T1000 (cell line): ENCODE results near the gene SESN3.
"Not testable (repeated sequence)": the region's sequence is repeated elsewhere in the genome, so short reads cannot be mapped to it uniquely, and the experiment has no call there.

ENCODE experiments used
- DNase-seq: peaks from one replicate; lab custom pipeline; 2025; ENCODE audit warnings: mixed read lengths; lab: John Stamatoyannopoulos, UW

The SESN3 gene

DNA sequence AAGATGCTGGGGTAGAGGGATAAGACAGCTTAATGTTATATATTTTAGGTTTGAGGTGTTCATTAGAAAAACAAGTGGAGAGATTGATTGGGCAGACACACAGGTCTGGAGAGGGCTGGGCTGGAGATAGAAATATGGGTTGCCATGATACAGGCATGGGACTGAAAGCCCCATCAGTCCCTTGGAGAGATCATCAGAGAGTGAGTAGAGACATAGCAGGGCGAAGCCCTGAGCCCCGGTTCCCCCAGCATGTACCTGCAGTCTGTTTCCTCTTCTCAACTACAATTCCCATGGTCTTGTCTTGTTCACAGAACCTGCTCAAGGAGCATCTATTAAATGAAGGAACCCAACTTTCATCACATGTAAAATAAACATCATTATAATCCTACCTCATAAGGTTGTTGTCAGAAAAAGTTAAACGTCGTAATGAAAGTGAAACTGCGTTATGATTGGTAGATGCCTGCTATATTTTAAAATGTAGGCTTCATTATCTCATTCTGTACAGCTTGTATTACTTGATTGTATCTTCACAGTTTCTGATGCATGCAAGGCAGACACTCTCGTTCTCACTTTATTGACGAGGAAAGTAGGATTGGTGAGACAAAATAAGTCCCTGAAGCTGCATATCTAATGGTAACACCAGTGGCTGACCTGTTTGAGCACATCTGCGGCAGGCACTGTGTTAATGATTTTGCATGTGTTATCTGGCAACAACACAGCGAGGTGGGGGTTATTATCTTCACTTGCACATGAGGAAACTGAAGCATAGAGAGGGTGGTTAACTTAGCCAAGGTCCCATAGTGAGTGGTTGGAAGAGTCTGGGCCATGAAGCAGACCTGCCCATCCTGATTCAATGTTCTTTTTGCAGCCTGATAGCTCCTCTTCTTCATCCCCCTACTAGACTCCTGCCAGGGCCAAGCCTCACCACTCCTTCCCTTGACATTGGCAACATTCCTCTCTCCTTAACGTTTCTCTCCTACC lies 77.8 kb downstream of the SESN3 start:
- DNase-seq = no peak

DNA sequence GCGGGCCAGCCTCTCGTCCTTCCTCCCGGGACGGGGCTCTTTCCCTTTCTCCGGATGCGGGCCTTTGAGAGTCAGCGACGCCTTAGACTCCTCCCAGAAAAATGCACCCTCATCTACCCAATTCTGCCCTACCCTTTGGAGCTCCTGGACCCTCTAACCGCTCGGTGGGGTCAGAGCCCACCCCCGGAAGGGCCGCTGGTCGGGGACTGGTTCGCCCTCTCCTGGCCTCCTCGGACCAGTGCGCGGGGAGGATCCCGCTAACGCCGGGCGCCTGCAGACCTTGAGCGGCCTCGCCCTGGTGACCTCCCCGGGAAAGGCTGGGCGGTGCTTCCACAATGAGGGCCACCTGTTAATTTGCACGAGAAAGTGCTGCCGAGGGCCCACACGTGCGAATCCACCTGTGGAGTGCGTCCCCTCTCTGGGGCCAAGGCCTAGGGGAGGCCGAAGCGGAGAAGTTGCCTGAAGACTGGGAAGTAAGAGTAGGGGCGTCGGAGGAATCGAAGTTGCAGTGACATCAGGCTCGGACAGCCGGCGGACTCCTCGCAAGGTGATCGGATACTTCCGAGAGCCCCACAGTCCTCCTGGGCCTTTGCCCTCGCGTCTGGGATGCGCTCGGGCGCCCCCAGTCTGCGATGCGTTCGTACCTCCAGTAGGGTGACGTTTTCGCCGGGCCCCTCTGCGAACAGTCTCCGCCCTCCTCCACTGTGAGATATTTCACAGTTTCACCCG lies 79.9 kb downstream of the SESN3 start:
- peak; percentile 42 for DNase-seq

DNA sequence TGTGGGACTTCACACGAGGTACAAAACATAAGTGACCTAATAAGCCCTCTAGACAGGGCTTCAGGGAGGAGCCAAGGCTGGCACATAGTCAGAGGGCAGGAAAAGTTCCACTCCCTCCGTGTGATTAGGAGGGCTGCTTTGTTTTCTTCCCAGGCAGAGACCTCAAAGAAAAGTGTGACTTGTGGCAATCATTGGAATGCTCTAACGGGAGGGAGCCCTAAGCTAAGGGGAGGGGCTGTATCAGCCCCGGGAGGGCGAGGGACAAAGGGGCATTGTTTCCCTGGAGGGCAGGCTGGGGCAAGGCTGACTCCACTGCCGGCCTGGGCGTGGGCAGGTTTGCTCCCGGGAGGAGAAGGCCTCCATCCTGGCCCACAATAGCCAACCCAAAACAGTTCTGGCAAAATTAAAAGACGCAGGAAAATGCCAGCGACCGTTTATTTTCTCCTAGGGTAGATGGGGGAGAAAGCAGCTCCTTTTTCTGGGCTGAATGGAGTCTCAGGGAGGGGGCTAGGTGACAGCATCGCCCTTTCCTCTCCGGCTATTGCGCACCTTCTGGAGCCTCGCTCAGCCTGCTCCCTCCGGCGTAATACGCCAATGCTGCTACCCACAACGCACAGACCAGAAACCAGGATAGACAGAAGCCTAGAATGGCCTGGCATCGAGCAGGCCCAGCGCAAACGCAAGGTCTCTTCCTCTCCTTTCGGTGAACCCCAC lies 81.2 kb downstream of the SESN3 start:
- DNase-seq = peak; percentile 11

DNA sequence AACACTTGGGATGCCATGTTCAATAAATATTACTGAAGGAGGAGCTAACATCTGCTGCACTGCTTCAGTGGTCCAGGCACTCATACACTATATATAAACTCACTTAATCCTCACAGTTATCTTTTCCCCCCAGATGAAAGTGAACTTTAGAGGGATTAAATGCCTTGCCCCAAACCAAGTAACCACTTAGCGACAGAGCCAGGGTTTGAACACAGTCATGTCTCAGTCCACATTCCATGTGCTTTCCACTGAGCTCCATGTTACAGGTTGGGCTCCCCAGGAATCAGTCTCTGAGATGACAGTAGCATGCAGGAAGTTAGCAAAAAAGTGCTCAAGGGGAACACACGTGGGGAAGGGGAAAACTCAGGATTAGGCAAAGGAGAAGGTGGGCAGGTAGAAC lies 82.1 kb downstream of the SESN3 start:
- no peak for DNase-seq

DNA sequence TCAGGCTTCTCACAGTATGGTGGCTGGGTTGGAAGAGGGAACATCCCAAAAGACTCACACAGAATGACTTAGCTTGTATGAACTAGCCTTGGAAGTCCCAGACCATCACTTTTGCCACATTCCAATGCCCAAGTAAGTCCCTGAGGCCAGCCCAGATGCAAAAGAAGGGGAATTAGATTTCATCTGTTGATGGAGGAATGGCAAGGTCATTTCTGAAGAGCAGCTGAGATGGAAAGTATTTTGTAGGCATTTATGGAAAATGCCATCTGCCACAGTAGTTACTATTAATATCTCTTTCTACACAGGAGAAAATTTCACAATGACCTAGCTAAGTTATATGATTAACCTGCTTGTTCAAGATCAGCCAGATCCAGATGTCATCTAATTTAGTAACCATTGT lies 82.6 kb downstream of the SESN3 start:
- DNase-seq = no peak

DNA sequence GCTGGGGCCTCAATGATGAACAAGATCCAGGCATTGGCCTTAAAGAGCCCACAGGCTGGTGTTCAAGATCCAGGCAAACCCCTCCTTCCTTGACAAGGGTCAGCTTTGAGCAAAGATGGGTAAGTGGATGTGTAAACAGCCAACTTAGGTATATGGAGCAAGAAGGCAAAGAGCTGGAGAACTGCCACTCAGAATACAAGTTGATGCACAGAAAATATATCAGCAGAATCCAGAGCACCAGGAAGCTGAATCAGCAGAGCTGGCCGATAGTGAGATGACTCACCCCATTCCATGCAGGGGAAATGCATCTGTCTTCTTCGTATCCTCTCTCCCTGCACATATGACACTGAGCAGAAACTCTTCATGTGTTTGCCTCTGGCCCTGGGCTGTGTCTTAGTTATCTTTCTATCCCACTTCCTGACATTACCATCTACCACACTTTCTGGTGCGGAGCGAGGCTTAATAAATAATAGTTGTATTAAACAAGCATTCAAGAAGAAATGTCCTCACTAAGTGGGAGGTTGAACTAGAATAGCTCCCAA lies 83.6 kb downstream of the SESN3 start:
- DNase-seq = no peak

DNA sequence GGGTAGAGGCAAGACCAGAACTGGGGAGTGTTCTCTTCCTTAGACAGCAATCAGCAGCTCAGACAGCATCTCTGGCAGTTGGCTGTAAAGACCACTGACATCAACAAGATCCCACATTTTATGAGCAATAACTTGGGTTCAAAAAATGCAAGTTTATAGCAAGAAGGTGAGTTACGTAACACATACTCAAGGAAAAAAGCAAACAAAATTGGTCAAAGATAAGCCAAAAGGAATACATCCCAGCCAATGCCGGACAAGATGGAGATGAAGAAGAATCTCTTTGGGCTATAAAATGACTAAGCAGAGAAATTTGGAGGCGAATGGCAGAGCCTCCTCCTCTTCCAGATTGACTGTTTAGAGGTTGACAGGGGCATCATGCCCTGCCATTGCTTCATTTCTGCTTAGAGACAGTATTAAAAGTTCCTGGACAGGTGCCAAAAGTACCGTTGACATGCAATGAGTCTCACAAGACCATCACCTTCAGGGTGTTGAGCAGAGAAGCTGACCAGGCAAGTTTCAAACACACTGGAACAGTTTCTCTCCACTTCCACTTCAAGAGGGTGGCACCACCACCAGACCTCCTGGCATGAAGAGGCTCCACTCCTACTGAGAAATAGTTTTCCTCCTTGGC lies 85.5 kb downstream of the SESN3 start:
- DNase-seq = no peak

DNA sequence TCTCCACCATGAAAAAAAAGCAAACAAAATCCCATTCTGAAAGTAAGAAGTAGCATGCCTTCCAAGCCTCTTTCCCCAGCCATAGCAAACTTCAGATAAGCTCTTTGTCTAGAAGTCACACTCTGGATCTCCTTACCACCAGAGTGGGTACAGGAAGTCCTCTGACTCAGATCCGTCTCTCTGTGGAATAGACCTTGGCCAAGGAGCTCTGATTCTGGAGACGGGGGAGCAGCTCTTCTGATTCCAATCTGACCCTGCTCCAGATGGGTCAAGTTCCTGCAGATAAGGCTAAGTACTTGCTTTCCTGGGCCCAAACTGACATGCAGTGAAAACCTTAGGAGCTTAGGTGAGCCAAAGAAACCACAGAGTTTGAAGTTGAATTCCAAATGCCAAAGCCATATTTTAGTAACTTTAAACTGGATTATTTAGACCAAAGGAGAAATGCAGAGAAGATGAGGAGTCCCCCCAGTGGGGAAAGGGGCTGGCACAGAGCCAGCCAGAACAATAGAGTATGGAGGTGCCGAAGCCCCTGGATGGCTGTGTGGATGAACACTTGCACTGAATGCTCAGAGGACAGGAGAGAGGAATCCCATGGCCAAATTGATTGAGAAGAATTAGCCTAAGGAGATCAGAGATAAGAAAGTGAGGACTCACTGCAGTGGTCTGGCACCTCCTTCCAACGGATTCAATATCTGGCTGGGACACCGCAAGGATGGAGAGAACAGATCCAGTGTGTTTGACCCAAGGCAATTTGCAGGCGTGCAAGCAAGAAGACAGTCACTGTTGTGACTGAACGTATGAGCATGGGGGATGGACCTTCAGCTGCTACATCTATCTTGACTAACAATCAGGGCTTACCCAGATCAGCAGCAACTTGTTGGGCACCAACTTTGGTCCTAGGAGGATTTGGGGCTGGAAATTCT lies 86.4 kb downstream of the SESN3 start:
- DNase-seq = no peak

DNA sequence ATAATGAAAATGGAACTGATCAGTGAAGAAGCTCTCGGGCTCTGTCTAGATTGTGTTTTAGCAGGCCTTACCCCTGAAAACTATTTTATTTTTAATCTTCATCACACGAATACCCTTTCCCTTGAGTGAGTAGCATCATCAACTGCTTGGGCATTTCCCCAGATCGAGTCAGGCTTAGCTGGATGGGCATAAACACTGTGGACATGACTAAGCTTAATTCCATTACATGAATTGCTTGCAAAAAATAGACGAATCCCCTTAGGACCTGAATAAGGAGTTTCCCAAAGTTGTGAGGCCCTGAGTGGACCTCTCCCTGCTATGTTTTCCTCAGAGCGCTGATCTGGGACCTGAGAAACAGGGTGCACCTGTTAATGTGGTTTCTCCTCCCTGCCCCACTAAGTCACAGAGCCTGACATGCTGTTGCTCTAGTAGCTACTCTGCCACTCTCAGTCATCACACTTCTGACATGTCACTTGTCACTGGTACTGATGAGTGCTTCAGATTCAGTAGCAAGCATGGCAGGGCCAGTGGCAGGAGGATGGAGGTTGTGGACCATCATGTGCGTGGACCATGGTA lies 87.8 kb downstream of the SESN3 start:
- no peak for DNase-seq

DNA sequence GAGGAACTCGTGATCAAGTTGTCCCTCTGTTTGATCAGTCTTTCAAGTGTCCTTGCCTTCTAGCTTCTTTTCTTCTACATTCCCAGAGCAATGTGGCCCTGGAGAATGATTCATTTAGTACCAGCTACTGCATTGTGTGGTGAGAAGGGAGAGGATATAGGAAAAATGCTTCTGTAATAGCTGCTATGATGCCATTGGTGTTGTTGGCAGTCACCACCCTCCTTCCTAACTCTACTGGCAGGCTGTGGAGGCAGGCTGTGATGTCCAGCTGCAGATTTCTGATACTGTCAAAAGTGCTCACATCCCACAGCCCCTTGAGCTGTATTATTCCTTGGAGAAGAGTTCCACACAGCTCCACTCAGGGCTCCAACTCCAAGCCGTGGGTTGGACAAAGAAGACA lies 88.6 kb downstream of the SESN3 start:
- DNase-seq = no peak

DNA sequence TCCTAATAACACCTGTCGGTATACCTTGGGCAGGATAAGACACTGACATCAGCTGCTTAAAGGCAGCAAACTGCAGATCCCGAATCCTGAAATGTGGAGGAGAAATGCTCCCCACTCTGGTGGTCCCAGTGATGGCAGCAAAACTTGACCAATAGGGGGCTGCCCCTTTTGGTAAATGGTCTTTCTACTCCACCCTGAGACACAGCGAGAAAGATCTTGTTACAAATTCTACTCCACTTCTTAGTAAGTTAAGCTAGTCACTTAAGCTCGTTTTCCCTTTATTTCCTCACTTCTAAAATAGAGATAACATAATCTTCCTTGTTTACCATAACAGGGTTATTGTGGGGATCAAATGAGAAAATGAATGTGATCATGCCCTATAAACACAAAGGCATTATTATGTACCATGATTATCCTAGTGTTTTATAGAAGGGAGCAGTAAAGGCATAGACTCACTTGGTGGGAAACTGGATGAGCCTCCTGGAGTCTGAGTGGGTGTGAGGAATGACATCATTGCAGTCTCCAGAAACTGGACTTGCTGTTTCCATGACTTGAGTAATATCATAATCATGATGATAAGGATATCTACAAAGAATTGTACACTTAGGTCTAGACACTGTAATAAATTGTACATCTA lies 90.5 kb downstream of the SESN3 start:
- no peak for DNase-seq

DNA sequence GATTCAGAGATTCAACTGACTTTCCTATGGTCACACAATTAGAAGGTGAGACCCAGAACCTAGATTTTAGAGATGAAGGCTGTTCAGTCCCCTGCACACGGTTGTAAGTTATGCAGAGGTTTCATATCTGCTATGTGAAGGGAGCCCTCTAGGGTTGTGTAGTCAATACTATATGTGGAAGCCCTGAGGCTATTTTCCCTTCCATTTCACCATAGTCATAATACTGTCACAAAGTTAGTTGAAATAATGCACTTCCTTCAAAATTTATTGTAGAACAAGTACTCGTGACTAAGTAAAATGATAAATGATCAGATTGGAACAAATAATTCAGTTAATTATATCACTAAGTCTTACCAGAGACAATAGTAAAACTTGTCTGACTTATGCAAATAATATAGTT lies 92.6 kb downstream of the SESN3 start:
- DNase-seq = no peak

DNA sequence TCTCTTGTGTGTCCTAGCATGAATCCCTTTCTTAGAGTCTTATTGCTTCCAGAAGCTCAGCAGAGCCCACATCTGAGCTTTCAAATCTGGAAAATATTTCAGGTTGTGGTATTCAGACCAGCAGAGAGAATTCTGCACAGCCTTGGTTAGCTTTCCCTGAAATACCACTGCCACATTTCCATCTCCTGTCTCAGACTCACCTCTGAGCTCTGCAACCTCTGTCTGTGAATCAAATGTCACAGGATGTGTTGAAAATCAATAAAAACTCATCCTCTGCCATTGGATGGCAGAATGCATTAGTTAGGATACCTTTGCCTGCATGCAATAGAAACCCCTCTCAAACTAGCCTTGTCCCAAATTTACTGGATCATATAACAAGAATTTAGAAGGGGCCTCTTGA lies 93.7 kb downstream of the SESN3 start:
- DNase-seq = no peak

DNA sequence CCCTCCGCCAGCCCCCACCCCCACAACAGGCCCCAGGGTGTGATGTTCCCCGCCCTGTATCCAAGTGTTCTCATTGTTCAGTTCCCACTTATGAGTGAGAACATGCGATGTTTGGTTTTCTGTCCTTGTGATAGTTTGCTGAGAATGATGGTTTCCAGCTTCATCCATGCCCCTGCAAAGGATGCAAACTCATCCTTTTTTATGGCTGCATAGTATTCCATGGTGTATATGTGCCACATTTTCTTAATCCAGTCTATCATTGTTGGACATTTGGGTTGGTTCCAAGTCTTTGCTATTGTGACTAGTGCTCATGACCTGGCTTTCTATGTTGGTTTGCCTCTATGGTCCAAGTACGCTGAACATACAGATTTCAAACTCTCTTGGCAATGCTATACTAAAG lies 94.3 kb downstream of the SESN3 start:
- not testable (repeated sequence) for DNase-seq

DNA sequence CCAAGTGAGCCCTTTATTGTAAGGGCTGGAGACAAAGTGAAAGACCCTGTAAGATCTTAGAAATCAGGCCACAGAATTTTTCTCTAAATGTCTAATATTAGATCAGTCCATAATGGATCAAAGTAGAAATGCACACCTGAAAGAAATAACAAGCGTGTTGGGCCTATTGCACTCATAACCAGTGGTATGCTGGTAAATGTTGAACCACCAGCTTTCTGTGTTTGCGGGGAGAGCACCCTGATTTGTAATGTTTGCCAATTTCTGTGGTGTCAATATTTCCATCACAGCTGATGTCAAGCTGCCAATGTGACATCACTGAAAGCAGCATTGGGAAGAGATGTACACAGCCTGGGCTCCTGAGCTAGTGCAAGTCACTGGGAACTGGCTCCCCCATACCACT lies 95.1 kb downstream of the SESN3 start:
- DNase-seq = no peak

DNA sequence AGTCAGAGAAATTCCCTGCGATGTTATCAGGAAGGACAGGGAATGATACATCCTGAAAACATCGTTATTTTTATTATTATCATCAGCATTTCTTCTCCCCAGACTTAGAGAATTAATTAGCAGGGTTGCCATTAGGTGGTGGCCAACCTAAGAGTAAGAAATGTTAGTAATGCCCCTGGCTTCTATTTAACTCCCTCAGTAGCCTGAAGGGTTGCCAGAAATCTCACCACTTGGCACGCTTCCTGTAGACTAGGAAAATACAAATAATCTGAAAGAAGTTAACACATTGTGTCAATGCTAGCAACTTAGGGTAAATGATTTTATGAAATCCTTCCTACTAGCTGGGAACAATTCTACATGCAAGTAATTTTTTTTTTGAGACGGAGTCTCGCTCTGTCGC lies 95.8 kb downstream of the SESN3 start:
- no peak for DNase-seq

DNA sequence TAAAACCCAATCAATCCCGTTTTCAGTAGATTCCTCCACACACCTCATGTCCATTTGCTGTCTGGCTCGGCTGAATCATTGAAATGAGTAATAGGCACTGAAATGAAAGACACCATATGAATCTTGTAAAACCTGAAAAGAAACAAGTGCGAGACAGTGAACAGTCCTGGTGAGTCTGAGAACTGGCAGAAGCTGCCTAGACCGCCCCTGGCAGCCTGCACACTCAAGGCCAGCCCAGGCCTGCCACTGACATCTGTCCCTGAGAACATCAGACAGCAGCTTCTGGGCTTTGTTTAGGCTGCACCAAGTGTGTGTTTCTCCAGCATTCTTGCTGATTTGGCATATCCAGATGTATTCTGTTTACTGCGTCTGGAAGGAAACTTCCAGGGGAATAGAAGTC lies 96.5 kb downstream of the SESN3 start:
- DNase-seq = peak; percentile 10

DNA sequence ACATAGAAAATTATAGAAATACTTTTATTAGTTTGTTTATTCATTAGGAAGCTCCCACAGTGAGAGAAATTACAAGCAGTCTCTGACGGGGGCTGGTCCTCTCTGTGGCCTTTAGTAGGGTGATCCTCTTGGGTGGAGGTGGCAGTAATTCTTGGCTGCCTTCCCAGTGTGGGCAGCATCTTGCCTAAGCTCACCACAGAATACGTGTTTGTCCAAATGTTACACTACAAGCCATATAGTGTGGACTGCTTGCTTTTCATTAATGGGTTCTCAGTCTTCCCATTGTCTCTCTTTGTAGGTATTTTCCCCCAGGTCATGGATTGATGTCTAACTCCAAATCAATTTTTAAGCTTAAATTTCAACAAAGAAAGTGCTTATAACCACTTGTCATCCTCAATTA lies 98.0 kb downstream of the SESN3 start:
- no peak for DNase-seq

DNA sequence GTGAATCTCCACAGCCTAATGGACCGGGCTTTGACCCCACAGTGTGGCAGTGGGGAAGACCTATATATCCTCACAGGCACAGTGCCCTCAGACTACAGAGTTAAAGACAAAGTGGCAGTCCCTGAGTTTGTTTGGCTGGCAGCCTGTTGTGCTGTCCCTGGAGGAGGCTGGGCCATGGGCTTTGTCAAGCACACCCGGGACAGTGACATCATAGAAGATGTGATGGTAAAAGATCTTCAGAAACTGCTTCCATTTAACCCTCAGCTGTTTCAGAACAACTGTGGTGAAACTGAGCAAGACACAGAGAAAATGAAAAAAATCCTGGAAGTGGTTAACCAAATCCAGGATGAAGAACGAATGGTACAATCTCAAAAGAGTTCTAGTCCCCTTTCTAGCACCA lies 102.4 kb downstream of the SESN3 start:
- no peak for DNase-seq

DNA sequence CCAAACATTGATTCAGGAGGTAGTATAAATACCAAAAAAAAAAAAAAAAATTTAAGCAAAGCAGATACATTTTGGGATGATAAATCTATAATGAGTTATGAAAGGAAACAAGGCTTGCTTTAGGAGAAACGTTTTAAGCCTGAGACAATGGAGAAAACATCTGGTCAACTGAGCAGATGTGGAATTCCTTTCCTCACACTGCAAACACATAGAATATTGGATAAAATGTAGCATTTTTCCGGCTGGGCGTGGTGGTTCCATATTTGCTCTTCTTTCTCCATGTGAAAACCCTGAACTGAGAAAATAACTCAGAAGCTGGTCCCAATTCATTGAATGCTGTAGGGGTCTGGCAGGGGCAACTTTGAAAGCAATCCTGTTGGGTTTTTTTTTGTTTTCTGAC lies 107.4 kb downstream of the SESN3 start:
- no peak for DNase-seq
